ENCODE data around the gene TMEM125.

DNA sequence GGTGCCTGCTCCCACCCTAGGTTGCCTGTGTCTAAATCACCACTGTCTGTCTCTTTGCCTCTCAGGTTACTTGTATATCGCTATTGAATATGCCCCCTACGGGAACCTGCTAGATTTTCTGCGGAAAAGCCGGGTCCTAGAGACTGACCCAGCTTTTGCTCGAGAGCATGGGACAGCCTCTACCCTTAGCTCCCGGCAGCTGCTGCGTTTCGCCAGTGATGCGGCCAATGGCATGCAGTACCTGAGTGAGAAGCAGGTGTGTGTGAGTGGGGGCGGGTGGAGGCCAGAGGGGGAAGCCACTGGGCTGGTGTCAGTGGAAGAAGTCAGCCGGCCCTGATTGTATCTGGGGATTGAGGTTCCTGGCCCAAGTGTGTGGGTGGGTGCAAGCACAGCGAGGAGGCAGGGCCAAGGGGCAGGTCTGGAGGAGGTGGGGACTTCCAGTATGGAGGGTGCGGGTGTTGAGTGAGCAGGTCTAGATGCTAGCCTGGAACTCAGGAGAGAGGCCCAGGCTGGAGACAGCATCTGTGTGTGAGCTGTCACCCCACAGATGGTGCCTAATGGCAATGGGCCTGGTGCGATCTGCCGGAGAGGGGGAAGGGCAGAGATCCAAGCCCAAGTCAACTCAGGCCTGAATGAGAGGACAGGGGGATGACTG, 48.2 kb downstream of the TMEM125 start:
- TF ChIP-seq, protein P1, sequence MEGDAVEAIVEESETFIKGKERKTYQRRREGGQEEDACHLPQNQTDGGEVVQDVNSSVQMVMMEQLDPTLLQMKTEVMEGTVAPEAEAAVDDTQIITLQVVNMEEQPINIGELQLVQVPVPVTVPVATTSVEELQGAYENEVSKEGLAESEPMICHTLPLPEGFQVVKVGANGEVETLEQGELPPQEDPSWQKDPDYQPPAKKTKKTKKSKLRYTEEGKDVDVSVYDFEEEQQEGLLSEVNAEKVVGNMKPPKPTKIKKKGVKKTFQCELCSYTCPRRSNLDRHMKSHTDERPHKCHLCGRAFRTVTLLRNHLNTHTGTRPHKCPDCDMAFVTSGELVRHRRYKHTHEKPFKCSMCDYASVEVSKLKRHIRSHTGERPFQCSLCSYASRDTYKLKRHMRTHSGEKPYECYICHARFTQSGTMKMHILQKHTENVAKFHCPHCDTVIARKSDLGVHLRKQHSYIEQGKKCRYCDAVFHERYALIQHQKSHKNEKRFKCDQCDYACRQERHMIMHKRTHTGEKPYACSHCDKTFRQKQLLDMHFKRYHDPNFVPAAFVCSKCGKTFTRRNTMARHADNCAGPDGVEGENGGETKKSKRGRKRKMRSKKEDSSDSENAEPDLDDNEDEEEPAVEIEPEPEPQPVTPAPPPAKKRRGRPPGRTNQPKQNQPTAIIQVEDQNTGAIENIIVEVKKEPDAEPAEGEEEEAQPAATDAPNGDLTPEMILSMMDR (IDR thresholded peaks at IDR 0.05; ENCODE audit: insufficient read depth, low read length, poor library complexity, severe bottlenecking), result no peak
- TF ChIP-seq EZH2phosphoT487 (conservative IDR thresholded peaks at IDR 0.05; ENCODE audit: low read length), result no peak

Measured in SU-DHL-6 (cell line).